OCI-LY1 (cell line): ENCODE results near the gene ZAP70.

ENCODE experiments used
- CTCF ChIP-seq: fragments of 200-600 bp; sonication (generic), shearing (Covaris generic); IDR thresholded peaks from 2 replicates; pipeline ENCODE4 v1.5.1; 2017; ENCODE audit warnings: mild to moderate bottlenecking, antibody characterized with exemption, low read length, moderate library complexity, mixed read lengths
- EZH2 ChIP-seq: fragments of 200-600 bp; sonication (generic), shearing (Covaris generic); IDR thresholded peaks from 2 replicates; pipeline ENCODE4 v1.8.0; 2017; ENCODE audit warnings: borderline replicate concordance, mixed run types, mild to moderate bottlenecking, antibody characterized with exemption, low read length, moderate library complexity, mixed read lengths

- TF ChIP-seq CTCF (no peak), EZH2 (no peak)
Measured at GRCh38 chr2:97702731-97703470, 10.5 kb upstream of the ZAP70 start.
